ENCODE results near the gene AREL1.

DNA sequence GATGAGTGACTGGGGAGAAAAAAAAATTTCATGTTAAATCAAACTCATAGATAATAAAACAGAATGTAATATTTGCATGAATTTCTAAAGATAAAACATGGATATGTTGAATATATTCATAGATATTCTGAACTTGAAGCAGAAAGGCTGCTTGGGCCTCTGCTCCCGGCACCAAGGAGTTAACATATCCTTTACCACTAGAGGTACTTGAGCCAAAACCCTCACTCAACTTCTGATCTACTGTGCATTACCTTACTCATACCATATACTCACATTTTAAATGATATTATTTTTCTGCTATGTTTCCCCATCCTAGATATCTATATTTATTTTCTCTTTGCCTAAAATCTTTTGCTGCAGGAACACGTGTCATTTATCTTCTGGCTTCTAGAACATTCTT lies 14.9 kb downstream of the AREL1 start:
- TF ChIP-seq POLR2A (IDR thresholded peaks at IDR 0.05), result no peak
- TF ChIP-seq, protein P1, sequence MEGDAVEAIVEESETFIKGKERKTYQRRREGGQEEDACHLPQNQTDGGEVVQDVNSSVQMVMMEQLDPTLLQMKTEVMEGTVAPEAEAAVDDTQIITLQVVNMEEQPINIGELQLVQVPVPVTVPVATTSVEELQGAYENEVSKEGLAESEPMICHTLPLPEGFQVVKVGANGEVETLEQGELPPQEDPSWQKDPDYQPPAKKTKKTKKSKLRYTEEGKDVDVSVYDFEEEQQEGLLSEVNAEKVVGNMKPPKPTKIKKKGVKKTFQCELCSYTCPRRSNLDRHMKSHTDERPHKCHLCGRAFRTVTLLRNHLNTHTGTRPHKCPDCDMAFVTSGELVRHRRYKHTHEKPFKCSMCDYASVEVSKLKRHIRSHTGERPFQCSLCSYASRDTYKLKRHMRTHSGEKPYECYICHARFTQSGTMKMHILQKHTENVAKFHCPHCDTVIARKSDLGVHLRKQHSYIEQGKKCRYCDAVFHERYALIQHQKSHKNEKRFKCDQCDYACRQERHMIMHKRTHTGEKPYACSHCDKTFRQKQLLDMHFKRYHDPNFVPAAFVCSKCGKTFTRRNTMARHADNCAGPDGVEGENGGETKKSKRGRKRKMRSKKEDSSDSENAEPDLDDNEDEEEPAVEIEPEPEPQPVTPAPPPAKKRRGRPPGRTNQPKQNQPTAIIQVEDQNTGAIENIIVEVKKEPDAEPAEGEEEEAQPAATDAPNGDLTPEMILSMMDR (IDR thresholded peaks at IDR 0.05), result no peak

Measured in suprapubic skin (tissue), 3 donors.